ENCODE results near the gene UBE2E3. TPM values are rescaled to one million over a fixed set of nuclear protein-coding genes. Genes with fewer than 3 reads are reported as not detected.

UBE2E3 gene
- total RNA-seq, 2 donors from 2014 or later: 24.1 to 38.2 TPM

DNA sequence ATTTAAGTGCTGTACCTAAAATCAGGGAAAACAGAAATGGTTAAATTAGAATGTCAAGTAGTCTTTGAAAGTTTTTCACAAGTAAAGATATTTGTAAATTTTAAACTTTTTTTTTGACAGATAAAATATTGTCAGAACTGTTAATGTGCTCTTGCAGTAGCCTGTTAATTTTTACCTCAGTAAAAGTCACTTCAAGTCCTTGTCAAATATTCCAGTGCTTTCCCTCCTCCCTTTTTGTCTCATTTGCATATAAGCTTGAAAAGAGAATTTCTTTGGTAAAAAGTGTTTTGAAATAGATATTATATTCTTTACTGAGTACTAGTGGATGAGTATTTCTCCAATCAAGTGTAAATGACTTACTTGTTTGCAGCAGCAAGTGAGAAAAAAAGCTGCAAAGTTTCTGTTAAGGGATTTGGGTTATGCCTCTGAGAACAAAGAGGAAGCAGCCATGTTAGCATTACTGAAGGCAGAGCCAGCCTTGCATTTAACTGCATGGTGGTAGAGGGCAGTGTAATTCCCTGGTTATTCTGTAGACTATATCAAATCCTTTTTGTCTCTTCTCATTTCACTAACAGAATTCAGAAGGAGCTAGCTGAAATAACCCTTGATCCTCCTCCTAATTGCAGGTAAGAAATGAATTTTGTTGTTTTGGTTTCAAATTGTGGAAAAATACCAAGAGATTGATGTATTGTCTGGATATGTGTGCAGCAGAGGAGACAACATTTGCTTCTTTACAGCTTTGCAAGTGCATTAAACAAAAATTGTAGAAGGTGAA is 3.2 kb downstream of the UBE2E3 start:
- ATAC-seq: peak; percentile 35
- peaks cover 26% of the 10 kb centered on the region for H3K4me1 Mint-ChIP-seq

DNA sequence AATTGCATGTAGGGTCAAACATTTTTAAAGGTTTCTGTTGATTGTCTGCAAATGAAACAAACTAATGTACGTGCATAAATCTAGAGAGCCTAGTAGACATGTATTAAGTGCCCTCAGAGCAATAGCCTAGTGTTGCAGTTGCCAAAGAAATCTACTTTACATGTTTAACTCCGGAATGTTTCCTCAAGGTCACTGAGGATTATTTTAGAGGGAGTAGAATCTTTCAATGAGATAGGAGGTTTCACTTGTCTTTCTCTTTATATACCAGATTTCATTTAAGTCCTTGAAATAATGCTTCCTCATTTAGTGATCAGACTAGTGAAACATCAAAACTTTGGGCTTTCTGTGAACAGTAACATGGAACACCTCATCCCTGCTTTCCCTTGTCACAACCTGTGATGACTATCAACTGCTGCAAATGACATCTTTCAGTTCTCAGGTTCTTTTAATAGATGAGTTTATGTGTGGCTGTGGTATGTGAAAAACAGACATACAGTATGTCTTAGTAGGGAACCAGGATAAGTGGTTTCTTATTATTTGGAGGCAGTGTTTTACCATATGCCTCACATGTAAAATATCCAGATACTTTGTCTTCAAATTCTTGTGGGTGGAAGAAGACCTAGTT is 5.5 kb downstream of the UBE2E3 start:
- no peak overlapping the region for H3K27ac Mint-ChIP-seq
- no peak for DNase-seq
- ATAC-seq: no peak
- peaks cover 34% of the 10 kb centered on the region for H3K4me1 Mint-ChIP-seq
- no peaks in the 10 kb centered on the region for H3K27me3 Mint-ChIP-seq
- H3K36me3 Mint-ChIP-seq (ENCODE audit: low read depth): peaks cover 5% of the 10 kb centered on the region
- H3K9me3 ChIP-seq (ENCODE audit: control insufficient read depth, low read length, poor library complexity, severe bottlenecking): no peaks in the 10 kb centered on the region
- H3K4me3 Mint-ChIP-seq: no peak overlapping the region

More for the DNA sequence above, 3.2 kb downstream of the UBE2E3 start:
- Mint-ChIP-seq H3K27ac (peak overlapping the region; percentile 29), H3K36me3 (ENCODE audit: low read depth) (peaks cover 2% of the 10 kb centered on the region), H3K4me3 (no peak overlapping the region), H3K27me3 (no peaks in the 10 kb centered on the region)
- no peak for DNase-seq
- no peaks in the 10 kb centered on the region for H3K9me3 ChIP-seq (ENCODE audit: control insufficient read depth, low read length, poor library complexity, severe bottlenecking)

DNA sequence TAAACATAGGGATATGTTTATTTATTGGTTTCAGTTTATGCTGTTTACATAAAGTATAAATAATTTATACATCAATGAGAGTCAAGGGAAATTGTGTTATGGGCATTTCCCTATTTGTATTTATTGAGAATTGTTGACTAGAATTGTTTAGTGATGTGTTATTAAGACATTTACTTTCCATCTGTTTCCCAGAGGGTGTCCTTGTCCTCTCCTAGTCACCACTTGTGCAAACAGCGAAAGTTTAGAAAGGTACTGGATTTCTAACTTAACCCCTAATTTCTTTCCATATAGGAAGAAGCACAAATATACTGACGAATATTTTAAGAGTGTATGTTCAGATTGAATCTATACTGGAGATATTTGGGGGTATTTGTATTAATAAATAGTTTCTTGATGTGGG is 6.7 kb downstream of the UBE2E3 start:
- DNase-seq: no peak
- Mint-ChIP-seq H3K4me1 (peaks cover 25% of the 10 kb centered on the region), H3K27me3 (no peaks in the 10 kb centered on the region), H3K36me3 (ENCODE audit: low read depth) (peaks cover 6% of the 10 kb centered on the region), H3K4me3 (no peak overlapping the region), H3K27ac (no peak overlapping the region)
- no peaks in the 10 kb centered on the region for H3K9me3 ChIP-seq (ENCODE audit: control insufficient read depth, low read length, poor library complexity, severe bottlenecking)
- no peak for ATAC-seq

DNA sequence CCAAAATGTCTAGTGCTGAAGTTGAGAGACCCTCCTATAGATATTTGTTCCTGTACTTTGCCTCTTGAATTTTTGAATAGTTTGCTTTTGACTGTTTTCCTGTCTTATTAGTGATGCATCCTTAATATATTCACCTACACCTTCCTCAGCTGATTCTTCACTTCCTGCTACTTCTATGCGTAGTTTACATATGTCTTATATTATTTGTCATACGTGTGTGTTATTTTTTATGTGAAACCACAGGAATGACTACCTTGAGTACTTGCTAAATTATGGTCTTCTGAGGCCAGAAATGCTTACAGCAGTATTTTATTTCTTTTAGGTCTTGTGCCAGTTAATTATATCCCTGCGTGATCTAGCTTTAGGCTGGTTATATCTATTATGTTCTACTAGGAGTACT is 9.9 kb downstream of the UBE2E3 start:
- H3K9me3 ChIP-seq (ENCODE audit: control insufficient read depth, low read length, poor library complexity, severe bottlenecking): no peaks in the 10 kb centered on the region
- no peak overlapping the region for H3K4me3 Mint-ChIP-seq
- peaks cover 29% of the 10 kb centered on the region for H3K4me1 Mint-ChIP-seq
- H3K36me3 Mint-ChIP-seq (ENCODE audit: low read depth): peaks cover 6% of the 10 kb centered on the region
- no peaks in the 10 kb centered on the region for H3K27me3 Mint-ChIP-seq
- H3K27ac Mint-ChIP-seq: no peak overlapping the region
- DNase-seq (no peak), ATAC-seq (no peak)

DNA sequence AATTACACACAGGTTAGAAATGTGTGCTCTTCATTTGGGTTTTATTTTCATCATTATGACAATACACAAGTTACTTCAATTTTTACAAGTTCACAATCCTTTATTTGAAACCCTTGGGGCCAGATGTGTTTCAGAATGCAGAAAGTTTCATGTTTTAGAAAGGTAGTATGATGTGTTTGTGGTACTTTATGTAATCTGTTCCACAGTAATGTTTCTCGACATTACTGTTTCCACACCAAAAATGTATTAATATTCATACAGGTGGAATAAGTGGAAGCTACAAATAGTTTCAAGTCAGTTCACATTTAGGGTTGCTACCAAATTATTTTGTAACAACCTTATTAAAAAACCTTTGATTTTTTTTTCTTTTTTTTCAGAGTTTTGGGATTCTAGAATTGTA is 10.4 kb downstream of the UBE2E3 start:
- no peak for DNase-seq
- Mint-ChIP-seq H3K4me3 (no peak overlapping the region), H3K36me3 (ENCODE audit: low read depth) (peaks cover 6% of the 10 kb centered on the region), H3K4me1 (peaks cover 30% of the 10 kb centered on the region), H3K27ac (no peak overlapping the region), H3K27me3 (no peaks in the 10 kb centered on the region)
- no peak for ATAC-seq
- no peaks in the 10 kb centered on the region for H3K9me3 ChIP-seq (ENCODE audit: control insufficient read depth, low read length, poor library complexity, severe bottlenecking)

DNA sequence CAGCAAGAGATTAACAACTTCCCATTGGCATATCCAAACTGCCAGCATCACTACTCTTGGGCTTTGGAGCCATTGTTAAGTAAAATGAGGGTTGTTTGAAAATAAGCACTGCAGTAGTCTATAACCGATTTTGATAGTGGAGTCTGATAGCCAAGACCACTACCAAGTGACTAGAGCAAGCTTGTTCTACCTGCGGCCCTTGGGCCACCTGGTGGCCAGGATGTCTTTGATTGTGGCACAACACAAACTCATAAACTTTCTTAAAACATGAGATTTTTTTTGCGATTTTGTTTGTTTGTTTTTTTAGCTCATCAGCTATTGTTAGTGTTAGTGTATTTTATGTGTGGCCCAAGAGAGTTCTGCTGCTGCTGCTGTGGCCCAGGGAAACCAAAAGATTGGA is 11.0 kb downstream of the UBE2E3 start:
- Mint-ChIP-seq H3K36me3 (ENCODE audit: low read depth) (peaks cover 6% of the 10 kb centered on the region), H3K4me3 (no peak overlapping the region), H3K27ac (no peak overlapping the region), H3K4me1 (peaks cover 27% of the 10 kb centered on the region), H3K27me3 (no peaks in the 10 kb centered on the region)
- no peak for DNase-seq
- ATAC-seq: no peak
- no peaks in the 10 kb centered on the region for H3K9me3 ChIP-seq (ENCODE audit: control insufficient read depth, low read length, poor library complexity, severe bottlenecking)

DNA sequence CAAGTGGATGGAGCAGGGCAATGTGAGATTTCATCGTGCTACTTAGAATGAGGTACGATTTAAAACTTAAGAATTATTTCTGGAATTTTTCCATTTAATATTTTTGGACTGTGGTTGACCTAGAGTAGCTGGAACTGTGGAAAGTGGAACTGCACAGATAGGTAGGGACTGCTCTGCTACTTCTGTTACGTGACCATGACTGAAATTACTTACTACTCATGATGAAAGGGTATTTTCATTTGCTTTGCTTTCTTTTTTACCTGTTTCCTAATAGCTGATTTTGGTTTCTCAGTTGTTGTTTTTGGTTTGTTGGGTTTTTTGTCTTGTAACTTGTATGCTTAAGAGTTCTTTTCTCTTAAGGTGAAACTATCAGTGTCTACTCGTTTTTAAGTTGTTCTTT is 11.4 kb downstream of the UBE2E3 start:
- no peak overlapping the region for H3K27ac Mint-ChIP-seq
- no peak for DNase-seq
- no peak for ATAC-seq
- H3K36me3 Mint-ChIP-seq (ENCODE audit: low read depth): peaks cover 6% of the 10 kb centered on the region
- H3K4me3 Mint-ChIP-seq: no peak overlapping the region
- no peaks in the 10 kb centered on the region for H3K9me3 ChIP-seq (ENCODE audit: control insufficient read depth, low read length, poor library complexity, severe bottlenecking)
- H3K27me3 Mint-ChIP-seq: no peaks in the 10 kb centered on the region
- H3K4me1 Mint-ChIP-seq: peaks cover 29% of the 10 kb centered on the region

DNA sequence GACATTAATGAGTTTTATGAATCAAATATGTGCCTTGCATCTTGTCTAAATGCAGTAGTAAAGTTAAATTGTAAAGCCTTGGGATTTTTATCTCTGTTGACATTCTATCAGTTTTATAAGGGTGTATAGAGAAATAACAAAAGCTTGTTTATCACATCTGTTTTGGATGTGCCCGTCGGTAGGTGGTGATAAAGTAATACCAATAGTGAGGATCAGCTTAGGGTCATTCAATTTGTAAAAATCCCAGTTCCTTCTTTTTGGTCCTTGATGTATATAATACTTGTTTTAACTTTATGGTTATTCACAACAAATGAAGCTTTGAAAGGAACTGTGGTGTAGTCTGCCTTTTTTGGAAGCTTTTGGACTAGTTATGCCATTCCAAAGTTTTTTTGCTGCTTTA is 12.6 kb downstream of the UBE2E3 start:
- ATAC-seq (no peak), DNase-seq (no peak)
- Mint-ChIP-seq H3K4me3 (no peak overlapping the region), H3K27ac (no peak overlapping the region), H3K36me3 (ENCODE audit: low read depth) (peaks cover 6% of the 10 kb centered on the region), H3K4me1 (peaks cover 32% of the 10 kb centered on the region), H3K27me3 (no peaks in the 10 kb centered on the region)
- no peaks in the 10 kb centered on the region for H3K9me3 ChIP-seq (ENCODE audit: control insufficient read depth, low read length, poor library complexity, severe bottlenecking)

DNA sequence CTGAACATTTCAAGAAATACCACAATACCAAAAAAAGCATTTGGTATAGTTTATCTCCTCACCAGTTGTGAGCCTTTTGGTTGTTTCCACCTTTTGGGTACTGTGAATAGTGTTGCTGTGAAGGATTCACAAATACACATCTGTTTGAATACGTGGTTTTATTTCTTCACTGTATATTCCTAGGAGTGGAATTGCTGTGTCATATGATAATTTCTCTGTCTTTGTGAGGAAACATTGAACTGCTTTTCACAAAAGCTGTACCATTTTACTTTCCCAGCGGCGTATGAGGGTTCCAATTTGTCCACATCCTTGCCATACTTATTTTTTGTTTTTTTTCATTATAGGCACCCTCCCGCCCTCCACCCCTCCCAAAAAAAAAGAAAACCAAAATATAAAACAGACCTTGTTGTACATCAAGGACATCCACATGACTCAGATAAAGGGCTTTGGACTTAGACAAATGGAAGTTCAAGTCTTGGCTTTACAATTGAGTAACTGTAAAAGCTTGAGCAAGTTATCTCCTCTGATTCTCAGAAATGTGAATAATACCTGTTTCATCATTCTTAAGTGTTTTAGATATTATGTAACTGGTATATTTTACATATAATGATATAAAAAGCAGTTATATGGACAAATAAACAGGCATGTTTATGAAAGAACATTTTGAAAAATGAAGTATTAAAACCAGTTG is 19.0 kb downstream of the UBE2E3 start:
- ATAC-seq: no peak
- H3K4me3 Mint-ChIP-seq: no peak overlapping the region

DNA sequence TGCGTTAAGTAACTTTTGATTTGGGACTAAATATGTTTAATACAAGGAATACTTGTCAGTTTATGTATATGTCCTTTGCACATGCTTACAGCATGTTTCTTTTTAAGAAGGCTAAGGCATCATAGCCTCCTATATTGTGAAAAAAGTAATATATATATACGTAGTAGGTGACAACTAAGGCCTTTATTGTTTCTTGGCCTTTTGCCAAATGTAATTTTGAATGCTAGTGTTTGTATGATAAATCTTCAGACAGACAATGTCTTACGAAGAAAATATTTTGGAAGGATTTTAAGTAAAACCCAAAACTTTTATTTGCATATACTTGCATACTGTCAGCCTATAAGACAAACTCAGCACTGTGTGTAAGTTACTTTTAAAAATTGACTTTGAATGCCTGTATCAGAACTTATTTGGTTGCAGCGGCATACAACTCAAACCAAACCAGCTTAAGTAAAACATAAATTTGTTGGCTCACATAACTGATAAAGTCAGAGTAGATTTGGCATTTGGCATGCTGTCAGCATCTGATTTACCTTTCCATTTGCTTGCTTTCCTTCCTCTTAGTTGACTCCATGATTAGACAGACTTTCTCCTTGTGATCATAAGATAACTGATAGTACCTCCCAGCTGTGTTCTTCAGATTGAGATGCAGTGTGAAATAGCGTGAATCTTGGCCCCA is 24.4 kb downstream of the UBE2E3 start:
- Mint-ChIP-seq H3K27me3 (no peaks in the 10 kb centered on the region), H3K4me1 (peaks cover 29% of the 10 kb centered on the region), H3K27ac (no peak overlapping the region), H3K36me3 (ENCODE audit: low read depth) (no peaks in the 10 kb centered on the region), H3K4me3 (no peak overlapping the region)
- DNase-seq: no peak
- no peak for ATAC-seq
- H3K9me3 ChIP-seq (ENCODE audit: control insufficient read depth, low read length, poor library complexity, severe bottlenecking): no peaks in the 10 kb centered on the region

More for the DNA sequence above, 19.0 kb downstream of the UBE2E3 start:
- peaks cover 27% of the 10 kb centered on the region for H3K4me1 Mint-ChIP-seq
- H3K27me3 Mint-ChIP-seq: no peaks in the 10 kb centered on the region
- H3K27ac Mint-ChIP-seq: no peak overlapping the region
- no peak for DNase-seq
- no peaks in the 10 kb centered on the region for H3K36me3 Mint-ChIP-seq (ENCODE audit: low read depth)
- H3K9me3 ChIP-seq (ENCODE audit: control insufficient read depth, low read length, poor library complexity, severe bottlenecking): no peaks in the 10 kb centered on the region

DNA sequence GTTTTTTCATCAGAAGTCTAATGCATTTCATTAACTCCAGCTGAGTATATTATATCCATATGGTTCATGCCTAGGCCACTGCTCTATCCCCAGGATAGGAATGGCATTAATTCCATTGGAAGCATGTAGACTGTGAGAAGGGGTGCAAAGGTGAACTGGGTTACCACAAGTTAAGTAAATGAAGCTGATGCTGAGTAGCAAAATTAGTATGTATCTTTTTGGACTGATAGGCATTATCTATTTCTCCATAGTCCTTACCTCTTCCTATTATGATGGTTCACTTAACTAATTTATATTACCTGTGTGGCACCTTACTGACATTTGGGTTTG is 24.9 kb downstream of the UBE2E3 start:
- Mint-ChIP-seq H3K4me3 (no peak overlapping the region), H3K27ac (no peak overlapping the region), H3K27me3 (no peaks in the 10 kb centered on the region), H3K4me1 (peaks cover 32% of the 10 kb centered on the region), H3K36me3 (ENCODE audit: low read depth) (no peaks in the 10 kb centered on the region)
- DNase-seq (no peak), ATAC-seq (no peak)
- no peaks in the 10 kb centered on the region for H3K9me3 ChIP-seq (ENCODE audit: control insufficient read depth, low read length, poor library complexity, severe bottlenecking)

DNA sequence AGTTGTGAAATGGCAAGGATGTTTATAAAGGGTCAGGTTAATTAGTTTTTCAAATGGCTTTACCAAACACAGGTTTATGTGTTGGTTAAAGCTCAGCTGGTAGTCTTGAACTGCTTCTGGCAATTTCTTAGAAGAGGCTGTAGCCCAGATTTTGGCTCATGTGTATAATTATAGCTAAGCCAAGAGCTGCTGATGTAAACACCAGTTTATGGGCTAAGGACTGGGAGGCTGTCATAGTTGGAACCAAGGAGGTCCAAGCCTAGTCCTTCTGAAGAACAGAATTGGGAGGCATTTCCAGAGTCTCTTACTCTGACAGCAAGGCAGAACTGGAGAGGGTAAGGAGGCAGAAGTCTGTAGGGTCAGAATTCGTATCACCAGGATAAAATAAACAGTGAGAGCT is 25.4 kb downstream of the UBE2E3 start:
- Mint-ChIP-seq H3K36me3 (ENCODE audit: low read depth) (no peaks in the 10 kb centered on the region), H3K4me3 (no peak overlapping the region), H3K27ac (no peak overlapping the region), H3K27me3 (no peaks in the 10 kb centered on the region), H3K4me1 (peaks cover 33% of the 10 kb centered on the region)
- DNase-seq (no peak), ATAC-seq (no peak)
- no peaks in the 10 kb centered on the region for H3K9me3 ChIP-seq (ENCODE audit: control insufficient read depth, low read length, poor library complexity, severe bottlenecking)

DNA sequence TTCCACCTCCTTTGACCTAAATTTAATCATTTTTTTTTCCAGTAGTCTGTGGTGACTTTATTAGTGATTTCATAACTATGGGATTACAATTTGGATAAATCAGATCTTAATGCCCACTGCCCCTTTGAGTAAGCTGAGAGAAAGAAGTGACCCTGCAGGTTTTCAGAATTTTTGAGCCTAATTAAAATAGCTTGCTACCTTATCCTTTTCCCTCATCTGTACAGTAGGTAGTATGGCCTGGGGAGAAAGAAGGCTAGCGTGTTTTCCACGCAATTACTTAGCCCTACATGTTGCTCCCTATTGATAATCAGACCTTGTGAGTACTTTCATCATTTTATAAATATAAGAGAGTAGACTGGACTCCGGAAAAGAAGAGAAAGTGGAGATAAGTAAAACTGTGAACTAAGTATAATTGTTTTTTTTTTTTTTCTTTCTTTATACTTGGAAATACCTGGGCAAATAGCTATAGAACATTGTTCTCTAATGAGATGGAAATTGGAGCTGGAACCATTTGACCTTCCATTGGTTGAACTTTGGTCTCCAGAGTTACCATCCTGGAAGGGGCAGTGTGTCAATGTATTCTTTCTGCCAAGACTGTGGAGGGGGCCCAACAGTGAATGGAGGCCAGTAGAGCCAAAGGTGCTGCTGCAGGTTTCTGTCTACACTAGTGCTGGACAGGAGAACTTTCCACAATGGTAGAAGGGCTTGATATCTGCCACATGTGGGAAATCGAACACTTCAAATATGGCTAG is 26.9 kb downstream of the UBE2E3 start:
- H3K27ac Mint-ChIP-seq: peak overlapping the region; percentile 56
- no peaks in the 10 kb centered on the region for H3K9me3 ChIP-seq (ENCODE audit: control insufficient read depth, low read length, poor library complexity, severe bottlenecking)
- H3K36me3 Mint-ChIP-seq (ENCODE audit: low read depth): no peaks in the 10 kb centered on the region
- H3K4me1 Mint-ChIP-seq: peaks cover 28% of the 10 kb centered on the region
- H3K4me3 Mint-ChIP-seq: no peak overlapping the region
- no peaks in the 10 kb centered on the region for H3K27me3 Mint-ChIP-seq
- ATAC-seq: no peak
- DNase-seq: no peak

Data from T-helper 17 cell (primary cell).